A172 (cell line): ENCODE results near the gene ARHGEF5. TPM values are rescaled to one million over a fixed set of nuclear protein-coding genes. Genes with fewer than 3 reads are reported as not detected.
"Not testable (repeated sequence)": the region's sequence is repeated elsewhere in the genome, so short reads cannot be mapped to it uniquely, and the experiment has no call there.

Source experiments
- DNase-seq: peaks from one replicate; pipeline ENCODE4 v3.0.0-alpha.2; 2015; ENCODE audit warnings: low spot score
- total RNA-seq: library from RNA; depleted of rRNA; stranded (reverse); fragments of >200 nt; shearing (Covaris generic); gene quantifications from 2 replicates; pipeline ENCODE4 v1.2.3, GENCODE V29; 2014; rRNA removed

ARHGEF5 gene
- total RNA-seq: not detected in 2 replicates

- not testable (repeated sequence) for DNase-seq
These were observed at the start of gene ARHGEF5 for GRCh38 chr7:144355176-144355822. ARHGEF5 (plus strand) TSS chr7:144355402; CDS start chr7:144362670, 7,268 bp downstream.

GRCh38 chr7:144309702-144310101, 45.5 kb upstream of the ARHGEF5 start:
- DNase-seq: not testable (repeated sequence)

GRCh38 chr7:144311218-144311617, 44.0 kb upstream of the ARHGEF5 start:
- not testable (repeated sequence) for DNase-seq

GRCh38 chr7:144311872-144312469, 43.2 kb upstream of the ARHGEF5 start, which contains the start of gene OR2A1:
OR2A1 (plus strand) TSS chr7:144312419; CDS start chr7:144318125, 5,706 bp downstream.
- not testable (repeated sequence) for DNase-seq

- not testable (repeated sequence) for DNase-seq
These were observed 37.7 kb upstream of the ARHGEF5 start for GRCh38 chr7:144317537-144317936.

- DNase-seq: not testable (repeated sequence)
These were observed 35.7 kb upstream of the ARHGEF5 start for GRCh38 chr7:144319547-144319946.

- DNase-seq: not testable (repeated sequence)
These were observed 33.5 kb upstream of the ARHGEF5 start for GRCh38 chr7:144321677-144322206.

- not testable (repeated sequence) for DNase-seq
These were observed 31.8 kb upstream of the ARHGEF5 start for GRCh38 chr7:144323359-144323758.

GRCh38 chr7:144325868-144326267, 29.3 kb upstream of the ARHGEF5 start:
- DNase-seq: not testable (repeated sequence)

GRCh38 chr7:144330044-144330443, 25.2 kb upstream of the ARHGEF5 start:
- DNase-seq: not testable (repeated sequence)

- not testable (repeated sequence) for DNase-seq
These were observed 23.8 kb upstream of the ARHGEF5 start for GRCh38 chr7:144331221-144331995.

- DNase-seq: not testable (repeated sequence)
These were observed 23.3 kb upstream of the ARHGEF5 start for GRCh38 chr7:144331996-144332288.

- not testable (repeated sequence) for DNase-seq
These were observed 6.6 kb upstream of the ARHGEF5 start for GRCh38 chr7:144348625-144349024.

GRCh38 chr7:144351667-144352066, 3.5 kb upstream of the ARHGEF5 start:
- not testable (repeated sequence) for DNase-seq

GRCh38 chr7:144356185-144356584, 983 bp downstream of the ARHGEF5 start:
- not testable (repeated sequence) for DNase-seq

- not testable (repeated sequence) for DNase-seq
These were observed 1.7 kb downstream of the ARHGEF5 start for GRCh38 chr7:144356860-144357259.

GRCh38 chr7:144362061-144362460, 6.9 kb downstream of the ARHGEF5 start:
- not testable (repeated sequence) for DNase-seq

GRCh38 chr7:144365523-144365922, 10.3 kb downstream of the ARHGEF5 start:
- DNase-seq: not testable (repeated sequence)

- not testable (repeated sequence) for DNase-seq
These were observed 12.0 kb downstream of the ARHGEF5 start for GRCh38 chr7:144367250-144367649.

GRCh38 chr7:144369221-144369620, 14.0 kb downstream of the ARHGEF5 start:
- DNase-seq: not testable (repeated sequence)

GRCh38 chr7:144378651-144379050, 23.4 kb downstream of the ARHGEF5 start:
- DNase-seq: no peak

GRCh38 chr7:144379776-144380384, 24.7 kb downstream of the ARHGEF5 start:
- no peak for DNase-seq
